GM18508 (cell line): ENCODE data around the gene TUBA4A.
"Not testable (repeated sequence)": the region's sequence is repeated elsewhere in the genome, so short reads cannot be mapped to it uniquely, and the experiment has no call there.

Experiments used
- ATAC-seq: cut with Tn5 transposase; IDR thresholded peaks from one replicate; pipeline ENCODE4 v1.9.1; 2021; ENCODE audit warnings: moderate number of reproducible peaks; ENCODE audit not compliant: insufficient read depth, unreplicated experiment

The TUBA4A gene

GRCh38 chr2:219216535-219216915, 37.2 kb downstream of the TUBA4A start:
- no peak for ATAC-seq

- no peak for ATAC-seq
Measured at GRCh38 chr2:219215871-219216534, 37.7 kb downstream of the TUBA4A start.

DNA sequence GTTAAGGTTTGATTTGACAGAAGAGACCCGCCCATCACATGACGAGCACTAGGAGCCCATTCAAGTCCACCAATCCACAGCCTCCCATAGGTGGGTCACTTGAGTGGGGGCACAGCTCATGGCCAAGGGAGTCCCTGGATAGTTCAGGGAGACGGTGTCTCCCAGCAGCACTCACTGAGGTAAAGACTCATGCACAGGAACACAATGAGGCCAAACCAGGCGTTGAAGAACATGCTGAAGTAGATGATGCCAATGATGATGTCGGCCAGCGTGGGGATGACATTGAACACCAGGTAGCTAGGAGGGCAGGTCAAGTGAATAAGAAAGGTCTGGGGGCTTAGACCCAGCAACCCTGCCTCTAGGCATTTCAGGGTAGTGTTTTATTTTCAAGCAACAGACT, 38.9 kb downstream of the TUBA4A start:
- ATAC-seq: no peak

DNA sequence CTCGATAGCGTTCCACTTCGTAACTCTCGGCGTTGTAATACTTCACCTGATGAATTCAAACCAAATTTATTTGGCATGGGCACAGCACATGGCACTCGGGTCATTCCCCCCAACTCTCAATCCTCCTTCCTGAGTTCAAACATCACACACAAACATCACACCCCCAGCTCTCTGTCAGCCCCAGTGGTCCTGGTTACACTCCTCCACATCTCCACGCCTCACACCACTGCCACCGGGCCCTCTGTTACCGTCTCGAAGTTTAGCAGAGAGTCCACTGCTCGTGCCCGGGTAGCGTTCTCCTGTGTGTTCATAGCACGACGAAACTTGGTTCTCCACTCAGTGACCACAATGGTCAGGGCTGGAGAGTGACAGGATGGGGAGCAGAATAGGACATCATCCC, 39.6 kb downstream of the TUBA4A start:
- no peak for ATAC-seq

- ATAC-seq: no peak
Measured at GRCh38 chr2:219213486-219214071, 40.1 kb downstream of the TUBA4A start.

DNA sequence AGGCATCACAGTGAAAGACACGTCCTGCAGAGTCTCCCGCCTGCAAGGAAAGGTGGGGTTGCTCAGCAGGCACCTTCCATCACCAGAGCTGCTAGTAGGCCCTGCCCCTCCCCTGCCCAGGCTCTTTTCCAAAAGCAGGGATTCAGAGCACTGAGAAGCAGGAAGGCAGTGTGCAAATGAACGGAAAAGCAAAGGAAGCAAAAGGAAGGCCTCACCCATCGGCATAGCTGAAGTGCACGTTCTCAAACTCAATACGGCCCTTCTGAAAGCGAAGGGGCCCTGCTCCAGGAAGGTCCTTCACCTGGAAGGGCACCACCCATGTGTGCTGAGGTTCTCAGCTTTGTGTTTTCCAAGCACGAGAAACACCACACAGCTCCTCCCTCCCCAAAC, 40.7 kb downstream of the TUBA4A start:
- ATAC-seq: no peak

GRCh38 chr2:219210886-219211362, 42.8 kb downstream of the TUBA4A start:
- ATAC-seq: no peak

DNA sequence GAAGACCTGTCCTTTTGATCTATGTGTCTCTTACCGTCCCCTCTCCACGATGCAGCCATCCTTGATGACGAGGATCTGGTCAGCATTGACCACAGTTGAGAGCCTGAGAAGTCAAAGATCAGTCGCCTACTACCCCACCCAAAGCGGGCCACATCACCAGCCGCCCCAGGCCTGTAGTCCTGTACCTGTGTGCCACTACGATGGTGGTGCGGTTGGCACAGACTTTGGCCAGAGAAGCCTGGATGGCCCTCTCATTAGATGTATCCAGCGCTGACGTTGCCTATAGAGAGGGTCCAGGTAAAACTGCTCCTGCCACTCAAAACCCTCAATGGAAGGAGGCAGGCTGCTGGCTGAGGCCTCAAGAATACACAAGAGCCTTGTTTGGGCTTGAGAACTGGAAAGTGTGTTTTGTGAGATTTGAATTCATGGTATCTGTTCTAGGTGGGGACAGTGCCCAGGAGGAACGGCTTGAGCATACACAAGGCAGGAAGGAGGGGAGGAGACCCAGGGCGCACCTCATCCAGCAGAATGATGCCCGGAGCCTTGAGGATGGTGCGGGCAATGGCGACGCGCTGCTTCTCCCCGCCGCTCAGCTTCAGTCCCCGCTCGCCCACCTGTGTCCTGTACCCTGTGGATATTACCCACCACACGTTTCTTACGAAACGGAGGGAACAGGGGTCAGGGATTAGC, 43.4 kb downstream of the TUBA4A start:
- no peak for ATAC-seq

DNA sequence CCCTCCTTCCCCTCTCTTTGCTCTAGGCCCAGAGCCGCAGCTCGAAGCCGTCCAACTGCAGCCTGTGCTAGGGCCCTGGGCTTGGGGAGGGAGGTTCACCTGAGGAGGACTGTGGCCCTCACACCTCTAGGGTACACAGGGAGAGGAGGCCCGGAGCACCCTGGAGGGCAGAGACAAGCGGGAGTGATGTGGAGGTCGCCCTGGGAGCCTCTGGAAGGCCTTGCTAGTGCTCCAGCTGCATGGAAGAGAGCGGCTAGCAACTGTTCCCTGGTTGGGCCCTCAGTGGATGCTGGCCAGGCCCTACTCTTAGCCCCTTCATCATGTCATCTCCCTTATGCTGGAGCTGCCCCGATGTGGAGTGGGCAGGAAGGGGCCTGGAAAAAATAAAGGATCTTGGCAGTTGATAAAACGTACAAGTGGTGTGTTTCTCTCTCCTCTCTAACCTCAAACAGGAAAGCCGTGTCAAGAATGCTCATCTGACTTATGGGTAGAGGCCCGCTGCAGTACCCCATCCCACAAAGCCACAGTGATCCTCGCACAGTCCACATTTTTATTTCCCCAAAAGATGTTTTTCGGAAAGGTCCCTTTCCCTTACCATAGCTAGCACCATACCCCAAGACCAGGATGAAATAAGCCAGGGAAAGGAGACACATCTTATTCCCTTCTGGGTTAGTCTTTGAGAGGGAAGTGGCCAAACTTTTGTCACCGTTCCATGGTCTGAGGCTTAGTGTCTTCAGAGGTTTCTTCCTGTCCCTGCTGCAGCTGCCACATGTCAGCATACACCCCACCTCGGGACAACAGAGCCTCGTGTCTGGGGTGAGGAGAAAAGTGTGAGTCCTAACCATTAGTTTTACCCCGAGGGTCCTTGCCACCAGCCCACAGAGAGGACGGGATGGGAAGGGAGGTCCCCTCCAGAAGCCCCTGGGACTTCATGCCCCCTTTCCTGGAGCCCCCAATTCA, 44.2 kb downstream of the TUBA4A start:
- no peak for ATAC-seq

DNA sequence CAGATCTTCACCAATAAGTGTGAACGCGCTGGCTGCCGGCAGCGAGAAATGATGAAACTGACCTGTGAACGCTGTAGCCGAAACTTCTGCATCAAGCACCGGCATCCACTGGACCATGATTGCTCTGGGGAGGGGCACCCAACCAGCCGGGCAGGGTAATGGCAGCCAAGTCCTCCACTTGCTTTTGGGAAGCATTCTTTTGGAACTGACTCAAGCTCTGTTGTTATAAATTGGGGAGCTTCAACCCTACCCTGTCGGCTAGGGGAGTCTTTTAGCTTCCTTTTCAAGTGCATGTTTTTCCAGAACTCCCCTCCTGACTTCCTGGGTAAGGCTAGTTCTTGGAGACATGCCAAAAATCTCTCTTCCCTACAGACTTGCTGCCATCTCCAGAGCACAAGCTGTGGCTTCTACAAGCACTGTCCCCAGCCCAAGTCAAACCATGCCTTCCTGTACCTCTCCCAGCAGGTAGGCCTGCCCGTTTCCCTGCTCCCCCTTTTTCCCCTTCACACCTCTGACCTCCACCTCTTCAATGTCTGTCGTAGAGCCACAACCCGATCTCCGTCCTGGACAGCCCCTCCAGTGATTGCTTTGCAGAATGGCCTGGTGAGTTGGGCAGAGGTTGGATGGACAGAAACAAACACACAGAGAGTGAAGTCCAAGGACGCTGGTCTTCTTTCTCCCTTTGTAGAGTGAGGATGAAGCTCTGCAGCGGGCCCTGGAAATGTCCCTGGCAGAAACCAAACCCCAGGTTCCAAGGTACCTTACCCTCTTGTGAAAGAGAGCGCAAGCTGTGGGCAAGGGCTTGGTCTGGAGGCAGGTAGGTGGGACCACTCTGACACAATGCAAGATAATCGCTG, 45.6 kb downstream of the TUBA4A start:
- no peak for ATAC-seq

DNA sequence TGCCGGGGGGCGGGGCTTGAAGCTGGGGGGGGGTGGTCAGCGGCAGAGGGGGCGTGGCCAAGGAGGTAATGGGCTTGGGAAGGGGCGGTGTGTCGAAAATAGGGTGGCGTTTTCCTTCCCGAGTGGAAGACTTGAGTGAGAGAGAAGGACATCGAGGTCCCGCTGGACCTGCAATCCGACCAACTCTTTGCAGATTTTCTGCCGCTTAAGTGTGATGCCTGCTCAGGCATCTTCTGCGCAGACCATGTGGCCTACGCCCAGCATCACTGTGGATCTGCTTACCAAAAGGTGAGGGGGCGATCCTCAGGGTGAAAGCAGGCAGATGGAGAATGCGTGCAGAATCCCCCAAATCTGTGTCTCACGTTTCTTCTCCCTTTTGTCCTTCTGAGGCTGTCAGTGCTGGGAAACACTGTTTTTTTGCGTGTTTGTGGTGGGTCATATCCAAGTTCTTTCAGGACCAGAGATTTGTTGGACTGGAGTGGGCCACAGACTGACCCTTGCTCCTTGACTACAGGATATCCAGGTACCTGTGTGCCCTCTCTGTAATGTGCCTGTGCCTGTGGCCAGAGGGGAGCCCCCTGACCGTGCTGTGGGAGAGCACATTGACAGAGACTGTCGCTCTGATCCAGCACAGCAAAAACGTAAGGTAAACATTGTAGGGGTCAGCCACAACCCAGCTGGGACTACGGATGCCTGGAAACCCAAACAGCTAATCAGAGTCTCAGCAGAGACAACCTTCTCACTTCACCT, 46.4 kb downstream of the TUBA4A start:
- no peak for ATAC-seq

DNA sequence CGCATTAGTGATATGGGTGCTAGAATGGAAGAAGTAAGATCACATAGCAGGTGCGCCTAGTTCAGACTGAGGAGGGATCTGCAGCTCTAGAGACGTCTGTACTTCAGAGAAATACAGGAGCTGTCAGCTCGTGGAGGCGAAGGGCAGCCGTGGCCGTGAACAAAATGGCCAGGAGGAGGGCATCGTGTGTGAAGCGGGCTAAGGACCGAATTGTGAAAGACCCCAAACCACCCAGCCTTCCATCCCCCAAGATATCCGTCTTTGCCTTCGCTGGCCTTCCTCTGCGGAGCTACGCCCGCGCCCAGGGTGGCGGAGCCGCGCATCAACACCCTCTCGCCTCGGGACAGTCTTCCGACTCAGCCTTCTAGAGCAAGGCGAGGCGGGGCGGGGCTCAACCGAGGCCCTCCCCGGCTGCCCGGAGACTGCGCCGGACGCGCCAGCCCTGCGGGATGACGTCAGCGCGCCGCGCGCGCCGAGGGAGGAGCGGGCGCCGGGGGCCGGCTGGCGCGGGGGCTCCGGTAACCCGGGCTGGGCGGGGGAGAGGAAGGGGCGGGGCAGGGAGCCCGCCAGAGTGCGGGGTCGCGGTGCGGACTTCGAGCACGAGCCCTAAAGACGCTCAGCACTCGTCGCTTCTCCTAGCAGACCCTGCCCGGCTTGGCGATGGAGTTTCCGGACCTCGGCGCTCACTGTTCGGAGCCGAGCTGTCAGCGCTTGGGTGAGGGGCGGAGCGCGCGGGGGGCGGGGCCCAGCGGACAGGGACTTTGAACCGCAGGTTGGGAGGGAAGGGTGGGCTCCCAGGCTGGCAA, 47.2 kb downstream of the TUBA4A start, which contains the start of gene ZFAND2B:
Gene ZFAND2B (plus strand): TSS at position 455 of the 806 bp plus-strand sequence. CDS start 206 bp downstream, at position 661.
- peak; percentile 69 for ATAC-seq

DNA sequence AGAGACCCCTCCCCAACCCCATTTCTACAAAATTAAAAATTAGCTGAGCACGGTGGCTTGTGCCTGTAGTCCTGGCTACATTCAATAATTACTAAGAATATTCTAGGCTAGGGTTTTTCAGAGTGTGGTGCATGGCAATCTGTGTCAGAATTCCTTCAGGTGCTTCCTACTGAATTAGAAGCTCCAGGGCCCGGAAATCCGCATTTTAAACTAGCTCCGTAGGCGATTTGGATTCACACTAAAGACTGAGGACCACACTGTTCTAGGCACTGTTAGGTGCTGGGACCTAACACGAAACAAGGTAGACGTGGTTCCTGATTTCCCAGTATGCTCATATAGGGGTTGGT, 47.8 kb downstream of the TUBA4A start:
- no peak for ATAC-seq

DNA sequence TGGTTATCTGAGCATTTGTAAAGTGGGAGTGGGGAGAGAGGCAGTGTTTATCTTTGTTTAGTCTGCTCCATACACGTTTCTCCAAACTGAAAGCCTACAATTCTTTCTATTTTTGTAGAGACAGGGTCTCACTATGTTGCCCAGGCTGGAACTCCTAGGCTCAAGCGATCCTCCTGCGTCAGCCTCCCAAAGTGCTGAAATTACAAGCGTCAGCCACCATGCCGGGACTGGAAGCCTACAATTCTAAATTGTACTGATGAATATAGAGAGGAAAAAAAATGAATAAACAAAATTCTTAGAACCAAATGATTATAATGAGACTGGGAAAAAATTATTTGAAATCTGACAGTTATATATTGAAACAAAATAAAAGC, 48.6 kb downstream of the TUBA4A start:
- no peak for ATAC-seq

DNA sequence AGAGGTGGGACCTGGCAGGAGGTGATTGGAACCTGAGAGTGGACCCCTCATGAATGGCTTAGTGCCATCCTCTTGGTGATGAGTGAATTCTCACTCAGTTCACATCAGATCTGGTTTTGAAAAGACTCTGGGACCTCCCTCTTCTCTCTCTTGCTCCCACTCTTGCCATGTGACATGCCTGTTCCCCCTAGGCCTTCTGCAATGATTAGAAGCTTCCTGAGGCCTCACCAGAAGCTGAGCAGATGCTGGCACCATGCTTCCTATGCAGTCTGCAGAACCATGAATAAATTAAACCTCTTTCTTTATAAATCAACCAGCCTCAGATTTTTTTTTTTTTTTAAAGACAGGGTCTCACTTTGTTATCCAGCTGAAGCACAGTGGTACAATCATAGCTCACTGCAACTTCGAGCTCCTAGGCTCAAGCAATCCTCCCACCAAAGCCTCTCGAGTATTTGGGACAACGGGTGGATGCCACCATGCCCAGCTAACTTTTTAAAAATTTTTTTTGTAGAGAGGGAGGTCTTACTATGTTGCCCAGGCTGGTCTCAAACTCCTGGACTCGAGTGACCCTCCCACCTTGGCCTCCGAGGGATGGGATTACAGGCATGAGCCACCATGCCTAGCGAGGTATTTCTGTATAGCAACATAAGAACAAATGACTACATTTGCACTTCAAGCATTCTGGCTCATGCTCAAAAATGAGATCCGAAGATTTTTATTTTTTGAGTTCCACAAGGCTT, 49.1 kb downstream of the TUBA4A start:
- no peak for ATAC-seq

- ATAC-seq: not testable (repeated sequence)
Measured at GRCh38 chr2:219201331-219201730, 52.4 kb downstream of the TUBA4A start.

- ATAC-seq: not testable (repeated sequence)
Measured at GRCh38 chr2:219200502-219201326, 53.0 kb downstream of the TUBA4A start.
